Lung (tissue), 12 donors: ENCODE data around the gene HOXD13. TPM values are rescaled to one million over a fixed set of nuclear protein-coding genes. Genes with fewer than 3 reads are reported as not detected.
A peak's percentile ranks its signal among the peaks of the same experiment; 100 is the strongest.

ENCODE experiments used
- ATAC-seq: fragments of 200-7000 bp; cut with Tn5 transposase; one replicate; pipeline ENCODE4 v1.9.1; 2020; ENCODE audit warnings: moderate number of reproducible peaks; ENCODE audit not compliant: insufficient read depth, low FRiP score
- DNase-seq, 3 donors: peaks; one replicate each; pipeline ENCODE4 v3.0.0-alpha.2; 2013 to 2017
- H3K27ac ChIP-seq, 2 donors: one replicate each; pipeline ENCODE4 v1.5.1; 2013; ENCODE audit warnings: mild to moderate bottlenecking in 2 of 2, moderate library complexity in 2 of 2, control low read depth in 1 of 2, inconsistent platforms in 1 of 2, low read depth in 1 of 2, low read length in 1 of 2
- H3K27me3 ChIP-seq, 3 donors: one replicate each; pipeline ENCODE4 v1.5.1; 2013; ENCODE audit warnings: low read length in 2 of 3; ENCODE audit not compliant: control insufficient read depth in 3 of 3, insufficient read depth in 3 of 3
- H3K36me3 ChIP-seq, 4 donors: one replicate each; pipeline ENCODE4 v1.5.1; 2013; ENCODE audit warnings: low read length in 4 of 4, mild to moderate bottlenecking in 1 of 4, moderate library complexity in 1 of 4; ENCODE audit not compliant: control insufficient read depth in 4 of 4, insufficient read depth in 4 of 4
- H3K4me1 ChIP-seq, 5 donors: one replicate each; pipeline ENCODE4 v1.5.1; 2013; ENCODE audit warnings: low read length in 5 of 5, mild to moderate bottlenecking in 2 of 5, moderate library complexity in 1 of 5; ENCODE audit not compliant: control insufficient read depth in 5 of 5, insufficient read depth in 5 of 5
- H3K4me3 ChIP-seq: one replicate; pipeline ENCODE4 v1.5.1; 2013; ENCODE audit warnings: mild to moderate bottlenecking, control low read depth, moderate library complexity
- H3K9ac ChIP-seq, 2 donors: one replicate each; pipeline ENCODE4 v1.5.1; 2013; ENCODE audit warnings: low read length in 2 of 2, control low read depth in 1 of 2; ENCODE audit not compliant: insufficient read depth in 1 of 2
- H3K9me3 ChIP-seq, 4 donors: one replicate each; pipeline ENCODE4 v1.5.1; 2013; ENCODE audit warnings: low read length in 3 of 4, mild to moderate bottlenecking in 1 of 4, moderate library complexity in 1 of 4; ENCODE audit not compliant: control insufficient read depth in 4 of 4, insufficient read depth in 3 of 4
- CTCF ChIP-seq: IDR thresholded peaks from 2 replicates; pipeline ENCODE4 v1.5.1; 2012; ENCODE audit warnings: mild to moderate bottlenecking; ENCODE audit errors: control extremely low read depth, extremely low read depth
- WGBS, 2 donors: extraction: QIAGEN DNeasy Blood & Tissue Kit; methylation state at CpG; one replicate each; pipeline ENCODE4 v1.1.7; 2013; 5-methylcytosine and 5-hydroxymethylcytosine counted together
- polyA plus RNA-seq, 2 donors: library from polyadenylated mRNA; stranded (reverse); fragments of 200-250 nt; gene quantifications; one replicate each; pipeline ENCODE4 v1.2.1, GENCODE V29; 2013
- total RNA-seq, 2 donors: library from RNA; depleted of rRNA in 1 of 2; stranded (reverse); fragments of >200 nt in 1 of 2; gene quantifications; one replicate each; pipeline ENCODE4 v1.2.1, GENCODE V29; 2014 to 2021
- donor health status: control.
- donor health status: control.
- donor health status: Bipolar disorder and iron deficiency.
- donor health status: healthy.
- donor health status: DM: yes; HTN: yes; CAD: no.

The HOXD13 gene
- total and polyA plus RNA-seq, 4 donors: not detected

- H3K4me3 ChIP-seq: no peak overlapping the region
- H3K9ac ChIP-seq: no peak overlapping the region
- H3K27ac ChIP-seq: no peak overlapping the region
- DNase-seq: no peak
- peaks cover 0 to 22% (median 11%) of the 10 kb centered on the region in 5 donors for H3K4me1 ChIP-seq
- H3K9me3 ChIP-seq: peaks cover 0 to 17% (median 0%) of the 10 kb centered on the region in 4 donors
- peaks cover 16 to 93% (median 89%) of the 10 kb centered on the region in 3 donors for H3K27me3 ChIP-seq
- ATAC-seq: no peak
- no peaks in the 10 kb centered on the region for H3K36me3 ChIP-seq
- TF ChIP-seq CTCF: no peak
- WGBS, 2 donors: 7 to 10% methylated on average over 12 of the region's 12 CpGs
Measured at GRCh38 chr2:176094349-176094748, 1.8 kb downstream of the HOXD13 start.

- H3K4me1 ChIP-seq: peaks cover 0 to 22% (median 15%) of the 10 kb centered on the region in 5 donors
- no peak overlapping the region for H3K27ac ChIP-seq
- no peaks in the 10 kb centered on the region for H3K36me3 ChIP-seq
- DNase-seq (no peak), ATAC-seq (no peak)
- H3K9ac ChIP-seq: no peak overlapping the region
- 17 to 19% methylated on average over 5 of the region's 5 CpGs for WGBS, 2 donors
- peaks cover 25 to 93% (median 86%) of the 10 kb centered on the region in 3 donors for H3K27me3 ChIP-seq
- TF ChIP-seq CTCF: no peak
- H3K9me3 ChIP-seq: peaks cover 0 to 17% (median 0%) of the 10 kb centered on the region in 4 donors
- no peak overlapping the region for H3K4me3 ChIP-seq
Measured at GRCh38 chr2:176095421-176095820, 2.9 kb downstream of the HOXD13 start.

- WGBS, 2 donors: 5 to 9% methylated on average over 16 of the region's 16 CpGs
- ATAC-seq (no peak), DNase-seq (peak in 2 of 3 donors; percentile 52 to 80)
- Histone ChIP-seq H3K27me3 (peaks cover 25 to 93% (median 86%) of the 10 kb centered on the region in 3 donors), H3K36me3 (no peaks in the 10 kb centered on the region), H3K4me1 (peaks cover 0 to 22% (median 15%) of the 10 kb centered on the region in 5 donors), H3K27ac (no peak overlapping the region), H3K4me3 (no peak overlapping the region), H3K9ac (no peak overlapping the region), H3K9me3 (peaks cover 0 to 12% (median 0%) of the 10 kb centered on the region in 4 donors)
- TF ChIP-seq CTCF: no peak
Measured at GRCh38 chr2:176096243-176096985, 3.9 kb downstream of the HOXD13 start.
